Posterior vena cava (tissue), 2 donors: Measurements from ENCODE around the gene TIAM1. TPM values are rescaled to one million over a fixed set of nuclear protein-coding genes. Genes with fewer than 3 reads are reported as not detected.
"Not testable (repeated sequence)": the region's sequence is repeated elsewhere in the genome, so short reads cannot be mapped to it uniquely, and the experiment has no call there.

Experiments used
- DNase-seq: peaks from one replicate; pipeline ENCODE4 v3.0.0-alpha.2; 2020; ENCODE audit warnings: low spot score
- intact Hi-C, 2 donors: fragments of 100-400 bp; cut with DNase I; formaldehyde crosslinking; loops; one replicate each; pipeline versions ENCODE4 v1.14.1 to v1.14.2; 2022 to 2023
- total RNA-seq, 2 donors: library from RNA; stranded (reverse); fragmentation: NEBNext Ultra II Directional; extraction: Animal tissue kit (Norgen Biotek cat#: 25700); gene quantifications; one replicate each; pipeline ENCODE4 v1.2.1, GENCODE V29; 2021
- donor health status: DM: yes; HTN: yes; CAD: no.
- donor health status: DM: yes; HTN: yes; CAD: no.

TIAM1 gene
- total RNA-seq, 2 donors from 2014 or later = 4.7 to 11.3 TPM

- no peak for DNase-seq
- intact Hi-C loops = no loop called here
Measured at GRCh38 chr21:31234936-31235335, 109.1 kb downstream of the TIAM1 start.

GRCh38 chr21:31233711-31234110, 110.3 kb downstream of the TIAM1 start:
- intact Hi-C loops = no loop called here

DNA sequence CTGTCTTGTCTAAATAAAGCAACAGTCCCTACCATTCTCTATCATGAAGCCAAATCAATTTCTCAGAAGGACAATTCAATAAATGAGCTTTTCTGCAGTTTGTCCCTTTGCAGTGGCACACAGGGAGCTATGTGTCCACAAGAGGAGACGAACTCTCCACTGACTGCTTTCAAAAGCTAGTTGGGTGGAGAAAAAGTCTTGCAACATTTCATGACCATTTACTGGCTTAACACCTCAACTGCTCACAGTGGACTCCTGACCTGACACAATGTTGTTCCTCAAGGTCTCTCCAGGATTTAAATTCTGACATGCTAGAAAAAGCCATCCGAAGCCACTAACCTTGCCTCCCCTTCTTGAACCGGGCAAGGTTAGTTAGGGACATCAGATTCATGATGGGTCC, 111.7 kb downstream of the TIAM1 start:
- DNase-seq = no peak
- intact Hi-C loops = no loop called here

More at GRCh38 chr21:31233711-31234110, 110.3 kb downstream of the TIAM1 start:
- DNase-seq = no peak

DNA sequence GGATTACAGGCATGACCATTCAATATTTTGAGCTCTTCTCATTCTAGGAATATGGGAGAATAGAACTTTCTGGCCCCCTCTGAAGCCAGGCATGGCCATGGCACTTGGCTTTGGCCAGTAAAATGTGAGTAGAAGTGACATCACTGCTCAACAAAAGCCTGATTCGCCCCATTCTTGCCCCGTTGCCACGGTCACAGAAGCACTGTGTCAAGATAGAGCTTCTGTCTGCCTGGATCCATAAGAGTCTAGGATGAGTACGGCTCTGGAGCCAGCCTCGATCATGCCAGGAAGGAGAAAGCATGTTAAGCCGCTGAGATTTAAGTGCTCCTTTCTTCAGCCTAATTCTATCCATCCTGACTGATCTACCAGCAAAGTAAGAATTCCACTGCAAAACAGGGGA, 113.1 kb downstream of the TIAM1 start:
- intact Hi-C loops = no loop called here
- no peak for DNase-seq

GRCh38 chr21:31228723-31229122, 115.3 kb downstream of the TIAM1 start:
- intact Hi-C loops = loop anchor here in 1 of 2 donors (10.0 kb wide), 1 partner anchor 56 kb away; no protein-coding TSS in a partner anchor
- DNase-seq = not testable (repeated sequence)

DNA sequence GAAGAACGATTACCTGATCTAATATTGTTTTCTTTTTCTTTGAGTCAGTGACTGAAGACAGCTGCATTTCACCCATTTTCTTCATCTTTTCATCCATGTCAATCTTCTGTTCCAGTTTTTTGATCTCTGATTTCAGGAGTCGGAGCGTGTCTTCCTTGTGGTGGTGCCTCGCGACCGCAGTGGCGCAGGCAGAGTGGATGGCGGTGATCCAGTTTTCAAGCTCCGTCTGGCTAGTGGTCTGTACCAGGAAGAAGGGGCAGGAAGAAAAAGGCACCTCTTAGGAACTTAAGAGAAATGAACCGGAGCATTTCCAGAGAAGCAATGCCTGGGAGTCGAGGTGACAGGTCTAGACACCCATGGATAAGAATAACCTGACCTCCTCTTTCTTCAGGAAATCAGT, 118.3 kb downstream of the TIAM1 start:
- intact Hi-C loops = loop anchor here in 1 of 2 donors (10.0 kb wide), 1 partner anchor 59 kb away; no protein-coding TSS in a partner anchor
- DNase-seq = no peak

GRCh38 chr21:31222142-31222541, 121.9 kb downstream of the TIAM1 start:
- intact Hi-C loops = loop anchor here in 1 of 2 donors (10.0 kb wide), 1 partner anchor 63 kb away; no protein-coding TSS in a partner anchor
- no peak for DNase-seq

DNA sequence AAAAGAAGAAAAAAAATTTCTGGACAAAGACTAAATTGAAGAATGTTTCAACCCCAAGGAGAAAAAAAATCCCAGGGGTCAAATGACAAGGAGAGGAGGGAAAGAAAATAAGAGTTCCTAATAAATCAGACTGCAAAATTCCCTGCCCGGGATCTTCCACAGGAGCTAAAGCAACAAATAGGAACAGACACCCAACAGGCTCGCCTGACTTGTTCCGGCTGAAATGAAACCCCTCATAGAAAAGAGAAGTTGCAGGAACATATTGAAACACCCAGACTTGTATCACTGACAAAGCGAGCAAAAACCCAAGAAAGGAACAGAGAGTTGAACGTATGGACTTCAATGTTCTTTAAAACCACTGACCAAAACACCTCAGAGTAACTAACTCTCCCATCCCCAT, 123.0 kb downstream of the TIAM1 start:
- no peak for DNase-seq
- intact Hi-C loops = loop anchor here in 1 of 2 donors (10.0 kb wide), 1 partner anchor 64 kb away; no protein-coding TSS in a partner anchor

- intact Hi-C loops = loop anchor here in 1 of 2 donors (10.0 kb wide), 1 partner anchor 64 kb away; no protein-coding TSS in a partner anchor
- DNase-seq = no peak
Measured at GRCh38 chr21:31220575-31220974, 123.5 kb downstream of the TIAM1 start.

- intact Hi-C loops = no loop called here
- peak; percentile 86 for DNase-seq
Measured at GRCh38 chr21:31218830-31219608, 125.0 kb downstream of the TIAM1 start.

GRCh38 chr21:31216206-31216605, 127.9 kb downstream of the TIAM1 start:
- DNase-seq = no peak
- intact Hi-C loops = no loop called here

DNA sequence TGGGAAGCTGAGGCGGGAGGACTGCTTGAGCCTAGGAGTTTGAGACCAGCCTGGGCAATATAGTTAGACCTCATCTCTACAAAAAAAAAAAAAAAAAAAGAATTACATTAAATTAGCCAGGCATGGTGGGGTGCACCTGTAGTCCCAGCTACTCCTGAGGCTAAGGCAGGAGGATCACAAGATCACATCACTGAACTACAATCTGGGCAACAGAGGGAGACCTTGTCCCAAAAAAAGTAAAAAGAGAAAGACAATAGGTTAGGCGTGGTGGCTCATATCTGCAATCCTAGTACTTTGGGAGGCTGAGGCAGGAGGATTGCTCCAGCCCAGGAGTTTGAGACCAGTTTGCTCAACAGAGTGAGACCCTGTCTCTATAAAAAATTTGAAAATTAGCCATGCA, 130.3 kb downstream of the TIAM1 start:
- intact Hi-C loops = no loop called here
- DNase-seq = no peak

GRCh38 chr21:31211836-31212235, 132.2 kb downstream of the TIAM1 start:
- intact Hi-C loops = no loop called here
- DNase-seq = no peak

- no peak for DNase-seq
- intact Hi-C loops = no loop called here
Measured at GRCh38 chr21:31205412-31205811, 138.6 kb downstream of the TIAM1 start.

- no peak for DNase-seq
- intact Hi-C loops = no loop called here
Measured at GRCh38 chr21:31204801-31205200, 139.3 kb downstream of the TIAM1 start.

DNA sequence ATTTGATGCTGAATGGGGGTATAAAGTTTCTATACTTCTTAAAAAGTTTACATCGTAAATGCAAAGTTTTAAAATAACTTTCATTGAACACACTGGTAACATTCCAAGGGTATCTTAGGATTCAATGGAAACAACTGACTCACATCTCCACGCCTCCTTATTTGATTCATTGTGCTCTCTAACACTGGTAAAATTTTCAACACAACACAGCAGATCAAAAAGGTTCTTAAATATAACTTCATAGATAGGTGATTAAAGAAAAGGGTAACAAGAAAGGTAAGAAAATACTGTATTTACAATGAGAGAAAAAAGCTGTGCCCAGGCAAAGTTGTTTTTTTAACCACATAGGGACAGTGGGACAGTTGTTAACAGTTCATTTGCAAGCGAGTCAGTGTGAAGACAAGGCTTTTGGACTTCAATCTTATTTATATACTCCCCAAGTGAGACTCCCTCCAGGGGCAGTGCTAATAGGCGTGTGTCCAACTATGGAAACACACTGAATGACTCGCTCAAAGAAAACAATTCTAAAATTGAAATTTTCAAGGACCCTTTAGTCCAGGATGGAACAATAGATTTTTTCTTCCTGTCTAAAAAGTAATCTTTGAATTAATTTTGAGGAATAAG, 140.5 kb downstream of the TIAM1 start:
- intact Hi-C loops = no loop called here
- DNase-seq = no peak

GRCh38 chr21:31201548-31201947, 142.5 kb downstream of the TIAM1 start:
- no peak for DNase-seq
- intact Hi-C loops = no loop called here

- intact Hi-C loops = no loop called here
- no peak for DNase-seq
Measured at GRCh38 chr21:31201144-31201543, 142.9 kb downstream of the TIAM1 start.

DNA sequence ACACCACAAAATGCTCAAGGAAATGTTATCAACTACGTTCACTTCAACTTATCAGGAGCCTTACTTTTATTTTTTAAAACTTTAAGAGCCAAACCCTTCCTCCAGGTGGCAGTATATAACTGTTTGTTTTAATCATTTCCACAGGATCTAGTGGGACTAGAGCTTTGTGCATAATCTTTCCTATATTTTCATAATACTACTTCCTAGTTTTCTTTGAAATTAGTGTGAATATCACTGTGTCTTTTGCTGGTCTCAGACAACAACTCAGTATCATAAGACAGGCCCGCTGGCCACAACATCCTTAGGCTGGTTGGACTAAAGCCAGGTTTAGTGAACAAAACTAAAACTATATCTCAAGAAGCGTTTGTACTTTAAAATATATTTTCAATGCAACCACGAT, 145.5 kb downstream of the TIAM1 start:
- no peak for DNase-seq
- intact Hi-C loops = loop anchor here (10.0 kb wide), 3 partner anchors 376 to 406 kb away; no protein-coding TSS in a partner anchor

DNA sequence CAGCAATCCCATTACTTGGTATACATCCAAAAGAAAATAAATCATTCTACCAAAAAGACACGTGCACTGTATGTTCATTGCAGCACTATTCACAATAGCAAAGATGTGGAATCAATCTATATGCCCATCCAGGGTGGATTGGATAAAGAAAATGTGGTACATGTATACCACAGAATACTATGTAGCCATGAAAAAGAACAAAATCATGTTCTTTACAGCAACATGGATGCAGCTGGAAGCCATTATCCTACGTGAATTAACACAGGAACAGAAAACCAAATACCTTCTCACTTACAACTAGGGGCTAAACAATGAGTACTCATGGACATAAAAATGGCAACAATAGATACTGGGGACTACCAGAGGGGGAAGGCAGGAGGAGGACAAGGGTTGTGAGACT, 147.3 kb downstream of the TIAM1 start:
- intact Hi-C loops = loop anchor here (10.0 kb wide), 3 partner anchors 378 to 408 kb away; no protein-coding TSS in a partner anchor
- no peak for DNase-seq
